Fibroblast of peridontal ligament (primary cell): ENCODE results near the gene PIK3R6.

ENCODE experiments used
- DNase-seq: peaks from one replicate; pipeline ENCODE4 v3.0.0-alpha.2; 2010; ENCODE audit errors: extremely low read depth

PIK3R6 gene

GRCh38 chr17:8797621-8798175 lies 69.8 kb downstream of the PIK3R6 start:
- no peak for DNase-seq

- no peak for DNase-seq
Measured at GRCh38 chr17:8794636-8795035, 72.8 kb downstream of the PIK3R6 start.

GRCh38 chr17:8793649-8794048 lies 73.8 kb downstream of the PIK3R6 start:
- no peak for DNase-seq

GRCh38 chr17:8792646-8793045 lies 74.8 kb downstream of the PIK3R6 start:
- no peak for DNase-seq

GRCh38 chr17:8791910-8792270 lies 75.6 kb downstream of the PIK3R6 start:
- DNase-seq: peak; percentile 14

GRCh38 chr17:8791248-8791909 lies 76.1 kb downstream of the PIK3R6 start:
- no peak for DNase-seq

GRCh38 chr17:8789743-8790142 lies 77.7 kb downstream of the PIK3R6 start:
- no peak for DNase-seq

GRCh38 chr17:8788998-8789397 lies 78.5 kb downstream of the PIK3R6 start:
- DNase-seq: no peak

GRCh38 chr17:8785547-8786413 lies 81.7 kb downstream of the PIK3R6 start:
- DNase-seq: peak; percentile 55

GRCh38 chr17:8782176-8782575 lies 85.3 kb downstream of the PIK3R6 start:
- no peak for DNase-seq

GRCh38 chr17:8781776-8782175 lies 85.7 kb downstream of the PIK3R6 start:
- DNase-seq: no peak

- no peak for DNase-seq
Measured at GRCh38 chr17:8776881-8777280, 90.6 kb downstream of the PIK3R6 start.

GRCh38 chr17:8776248-8776647 lies 91.2 kb downstream of the PIK3R6 start:
- DNase-seq: no peak

- DNase-seq: no peak
Measured at GRCh38 chr17:8766731-8767130, 100.7 kb downstream of the PIK3R6 start.

GRCh38 chr17:8762012-8762411 lies 105.5 kb downstream of the PIK3R6 start:
- DNase-seq: no peak

- no peak for DNase-seq
Measured at GRCh38 chr17:8758137-8758596, 109.3 kb downstream of the PIK3R6 start, which contains the start of gene SPDYE4. TSS of gene SPDYE4 (minus strand) at chr17:8758546. CDS start at chr17:8758382, 164 bp downstream.

GRCh38 chr17:8757189-8757588 lies 110.3 kb downstream of the PIK3R6 start:
- no peak for DNase-seq

- DNase-seq: no peak
Measured at GRCh38 chr17:8755590-8756255, 111.8 kb downstream of the PIK3R6 start.

- DNase-seq: no peak
Measured at GRCh38 chr17:8754890-8755289, 112.6 kb downstream of the PIK3R6 start.

GRCh38 chr17:8753976-8754440 lies 113.5 kb downstream of the PIK3R6 start:
- peak; percentile 10 for DNase-seq

GRCh38 chr17:8753136-8753975 lies 114.1 kb downstream of the PIK3R6 start:
- no peak for DNase-seq
